Subcutaneous adipose tissue (tissue), 4 donors: Measurements from ENCODE around the gene PIK3C2G. TPM values are rescaled to one million over a fixed set of nuclear protein-coding genes. Genes with fewer than 3 reads are reported as not detected.

Experiments used
- total RNA-seq, 4 donors: library from RNA; depleted of rRNA; stranded (reverse); fragments of >200 nt; gene quantifications; one replicate each; pipeline ENCODE4 v1.1.0, GENCODE V29; 2016
- TF ChIP-seq, protein P1 (sequence below): fragments of 450-650 bp; IDR thresholded peaks from one replicate; pipeline ENCODE4 v1.5.1; 2016; ENCODE audit warnings: low read depth, mild to moderate bottlenecking, control low read depth, antibody characterized with exemption, moderate library complexity

Gene PIK3C2G
- total RNA-seq, 4 donors from 2014 or later, result 0.19 to 0.22 TPM; not detected in 2

DNA sequence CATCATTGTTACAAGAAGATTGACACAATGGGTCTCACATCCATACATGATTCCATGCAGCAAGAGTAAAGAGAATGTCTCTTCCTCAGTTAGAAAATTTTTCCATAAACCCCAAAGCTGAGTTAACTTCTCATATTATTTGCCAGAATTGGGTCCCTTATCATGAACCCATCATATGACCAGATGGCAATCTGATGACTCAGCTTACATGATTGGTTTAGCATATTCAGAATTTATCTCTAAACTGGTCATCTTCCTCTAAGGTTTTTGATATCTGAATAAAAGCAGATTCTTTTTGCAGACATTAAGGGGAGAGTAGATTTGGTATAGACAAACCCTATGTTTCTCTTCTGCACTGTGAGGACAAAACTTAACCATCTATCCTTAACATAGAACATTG lies 174.9 kb downstream of the PIK3C2G start:
- TF ChIP-seq, protein P1, sequence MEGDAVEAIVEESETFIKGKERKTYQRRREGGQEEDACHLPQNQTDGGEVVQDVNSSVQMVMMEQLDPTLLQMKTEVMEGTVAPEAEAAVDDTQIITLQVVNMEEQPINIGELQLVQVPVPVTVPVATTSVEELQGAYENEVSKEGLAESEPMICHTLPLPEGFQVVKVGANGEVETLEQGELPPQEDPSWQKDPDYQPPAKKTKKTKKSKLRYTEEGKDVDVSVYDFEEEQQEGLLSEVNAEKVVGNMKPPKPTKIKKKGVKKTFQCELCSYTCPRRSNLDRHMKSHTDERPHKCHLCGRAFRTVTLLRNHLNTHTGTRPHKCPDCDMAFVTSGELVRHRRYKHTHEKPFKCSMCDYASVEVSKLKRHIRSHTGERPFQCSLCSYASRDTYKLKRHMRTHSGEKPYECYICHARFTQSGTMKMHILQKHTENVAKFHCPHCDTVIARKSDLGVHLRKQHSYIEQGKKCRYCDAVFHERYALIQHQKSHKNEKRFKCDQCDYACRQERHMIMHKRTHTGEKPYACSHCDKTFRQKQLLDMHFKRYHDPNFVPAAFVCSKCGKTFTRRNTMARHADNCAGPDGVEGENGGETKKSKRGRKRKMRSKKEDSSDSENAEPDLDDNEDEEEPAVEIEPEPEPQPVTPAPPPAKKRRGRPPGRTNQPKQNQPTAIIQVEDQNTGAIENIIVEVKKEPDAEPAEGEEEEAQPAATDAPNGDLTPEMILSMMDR, result no peak

DNA sequence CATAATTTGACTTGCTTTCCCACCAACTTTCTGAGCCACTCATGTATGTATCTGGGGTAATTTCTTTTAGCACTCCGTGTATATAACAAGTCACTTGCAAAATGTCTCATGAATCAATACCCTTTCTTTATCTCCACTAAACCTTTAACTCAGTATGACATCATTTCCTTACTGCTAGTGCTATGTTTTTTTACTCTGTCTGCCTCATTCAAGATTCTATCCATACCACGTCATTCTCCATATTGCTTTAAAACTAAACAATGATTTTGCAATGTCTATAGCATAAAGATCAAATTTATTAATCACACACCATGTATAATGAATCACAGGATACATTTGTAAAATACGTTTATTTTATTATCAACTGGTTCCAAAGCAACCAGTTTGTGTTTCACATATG lies 178.2 kb downstream of the PIK3C2G start:
- TF ChIP-seq, protein P1, result no peak

DNA sequence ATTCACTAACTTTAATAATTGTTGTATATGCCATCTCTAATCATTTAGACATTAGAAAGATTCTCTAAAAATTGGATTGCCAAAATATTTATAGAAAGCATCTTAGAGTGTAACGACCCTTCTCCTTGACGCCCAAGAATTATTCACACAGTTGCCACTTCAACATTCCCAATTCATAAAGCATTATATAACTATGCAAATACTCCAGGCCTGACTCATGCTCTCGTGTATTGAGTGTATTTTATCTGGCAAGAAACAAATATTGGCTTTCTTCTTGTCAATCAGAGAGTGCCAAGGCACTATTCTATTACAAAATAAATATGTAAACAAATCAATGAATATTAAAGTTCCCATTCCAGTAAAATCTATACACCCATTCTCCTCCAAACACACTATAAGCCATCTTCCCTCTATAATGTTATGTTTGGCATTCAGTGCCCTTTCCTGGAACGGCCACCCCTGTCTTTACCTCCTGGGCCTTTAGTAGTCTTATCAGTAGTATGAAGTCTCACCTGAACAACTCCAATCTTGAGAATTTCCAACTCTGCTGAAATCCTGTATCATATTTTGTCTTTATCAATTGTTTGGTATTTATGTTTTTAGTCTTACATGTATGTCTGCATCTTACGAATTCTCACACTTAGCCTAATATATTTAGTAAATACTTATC lies 182.6 kb downstream of the PIK3C2G start:
- TF ChIP-seq, protein P1, result no peak

DNA sequence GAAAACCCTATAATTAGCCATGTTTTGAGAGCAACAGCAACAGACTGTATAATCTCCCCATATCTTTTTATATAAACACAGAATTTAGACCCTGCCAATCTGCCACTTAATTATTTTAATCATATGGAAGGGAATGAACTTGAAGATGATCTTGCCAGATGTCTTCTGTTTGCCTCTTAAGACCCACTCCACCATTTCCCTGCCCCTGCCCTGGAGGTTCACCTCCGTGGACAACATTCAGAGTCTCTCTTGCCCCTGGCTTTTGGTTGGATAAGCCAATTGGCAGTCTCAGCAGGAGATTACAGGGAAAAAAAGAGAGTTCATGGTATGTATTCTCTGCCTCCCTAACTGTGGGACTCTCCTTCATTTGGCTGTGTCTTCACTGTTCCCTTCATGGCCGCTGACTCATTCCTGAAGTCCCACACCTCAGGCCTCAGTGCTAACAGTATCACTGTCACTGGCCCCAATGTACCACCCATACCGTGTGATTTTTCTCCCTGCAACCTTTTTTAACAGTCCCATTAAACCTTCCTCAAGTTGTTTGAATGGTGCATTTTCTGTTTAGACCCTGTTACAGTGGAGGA lies 184.8 kb downstream of the PIK3C2G start:
- TF ChIP-seq, protein P1, result no peak

DNA sequence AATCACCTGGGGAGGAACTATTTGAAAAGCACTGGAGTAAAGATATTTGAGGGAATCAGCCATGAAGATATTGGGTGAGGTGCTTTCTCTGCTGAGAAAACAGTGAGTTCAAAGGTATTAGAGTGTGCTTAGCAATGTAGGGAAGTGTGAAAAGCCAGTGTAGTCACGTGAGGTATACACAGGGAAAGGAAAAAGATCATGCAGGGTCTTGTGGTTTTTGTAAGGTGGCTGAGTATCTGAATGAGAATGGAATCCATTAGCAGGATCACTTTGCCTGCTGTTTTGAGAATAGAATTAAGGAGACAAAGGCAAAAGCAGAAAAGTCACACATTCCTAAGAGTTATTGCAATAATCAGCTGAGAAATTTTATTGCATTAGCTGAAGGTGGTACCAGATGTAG lies 193.0 kb downstream of the PIK3C2G start:
- TF ChIP-seq, protein P1, result no peak

DNA sequence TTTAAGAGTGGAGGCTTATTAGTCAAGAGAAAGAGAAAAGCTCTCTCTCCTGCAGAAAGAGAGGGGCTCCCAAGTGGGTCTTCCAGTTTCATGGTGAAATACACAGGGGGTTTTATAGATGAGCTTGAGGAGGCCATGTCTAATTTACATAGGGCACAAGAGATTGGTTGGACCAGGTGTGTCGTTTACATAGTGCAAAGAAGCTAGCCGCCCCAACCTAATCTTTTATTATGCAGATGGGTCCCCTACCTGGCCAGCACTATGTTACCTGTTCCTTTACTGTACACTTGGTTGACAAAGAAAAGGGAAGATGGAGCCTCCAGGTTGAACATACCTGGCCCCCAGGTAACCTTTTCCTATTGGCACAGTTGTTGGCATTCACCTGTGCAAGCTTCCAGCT lies 195.0 kb downstream of the PIK3C2G start:
- TF ChIP-seq, protein P1, result no peak

DNA sequence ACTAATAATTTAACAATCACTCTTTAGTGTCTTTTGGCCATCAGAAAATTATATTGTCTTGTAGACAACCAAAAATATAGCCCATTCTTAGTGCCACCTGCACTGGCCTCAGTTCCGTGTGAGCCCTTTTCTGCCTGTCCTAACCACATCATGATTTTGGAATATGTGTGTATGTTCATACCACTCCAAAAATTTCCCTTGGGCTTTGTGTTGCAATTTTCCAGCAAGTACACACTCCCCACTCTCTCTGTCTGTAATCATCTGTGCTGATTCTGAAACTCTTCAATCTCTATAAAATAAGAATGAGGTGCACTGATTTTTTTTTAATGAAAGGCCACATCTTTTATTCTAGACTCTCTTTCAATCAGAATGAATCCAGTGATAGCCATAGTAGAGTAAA lies 196.0 kb downstream of the PIK3C2G start:
- TF ChIP-seq, protein P1, result no peak
